ENCODE measurements around the gene CORO2B. TPM values are rescaled to one million over a fixed set of nuclear protein-coding genes. Genes with fewer than 3 reads are reported as not detected.

Gene CORO2B
- total and polyA plus RNA-seq, 9 donors, result 7.5 to 61.0 (median 18.0) TPM

- Histone ChIP-seq H3K4me1 (ENCODE audit: insufficient read depth) (peaks cover 4% of the 10 kb centered on the region), H3K36me3 (no peaks in the 10 kb centered on the region), H3K4me3 (no peak overlapping the region), H3K27ac (no peak overlapping the region), H3K27me3 (no peaks in the 10 kb centered on the region), H3K9me3 (no peaks in the 10 kb centered on the region)
- WGBS, 3 donors, result 74 to 81% (median 79%) methylated on average over 9 of the region's 9 CpGs
- TF ChIP-seq CTCF (IDR thresholded peaks at IDR 0.05) (no peak), EP300 (IDR thresholded peaks at IDR 0.05) (no peak), POLR2A (IDR thresholded peaks at IDR 0.05) (no peak)
- intact Hi-C loops (cut with DNase I), result no loop called here
- DNase-seq, result no peak
Observed at GRCh38 chr15:68695061-68695595, 116.3 kb downstream of the CORO2B start.

GRCh38 chr15:68696414-68697363, 117.9 kb downstream of the CORO2B start:
- H3K27ac ChIP-seq, result no peak overlapping the region
- no peak overlapping the region for H3K4me3 ChIP-seq
- H3K4me1 ChIP-seq (ENCODE audit: insufficient read depth), result peaks cover 7% of the 10 kb centered on the region
- no peaks in the 10 kb centered on the region for H3K9me3 ChIP-seq
- H3K27me3 ChIP-seq, result no peaks in the 10 kb centered on the region
- intact Hi-C loops (cut with DNase I), result no loop called here
- TF ChIP-seq CTCF (IDR thresholded peaks at IDR 0.05) (no peak), EP300 (IDR thresholded peaks at IDR 0.05) (no peak), POLR2A (IDR thresholded peaks at IDR 0.05) (no peak)
- no peaks in the 10 kb centered on the region for H3K36me3 ChIP-seq
- no peak for DNase-seq
- 97 to 98% (median 97%) methylated on average over 8 of the region's 8 CpGs for WGBS, 3 donors

- H3K27me3 ChIP-seq, result no peaks in the 10 kb centered on the region
- H3K36me3 ChIP-seq, result no peaks in the 10 kb centered on the region
- H3K9me3 ChIP-seq, result no peaks in the 10 kb centered on the region
- peaks cover 7% of the 10 kb centered on the region for H3K4me1 ChIP-seq (ENCODE audit: insufficient read depth)
- H3K4me3 ChIP-seq, result no peak overlapping the region
- intact Hi-C loops (cut with DNase I), result no loop called here
- WGBS, 3 donors, result 66 to 75% (median 67%) methylated on average over 9 of the region's 9 CpGs
- DNase-seq, result no peak
- TF ChIP-seq EP300 (IDR thresholded peaks at IDR 0.05) (no peak), CTCF (IDR thresholded peaks at IDR 0.05) (no peak), POLR2A (IDR thresholded peaks at IDR 0.05) (no peak)
- H3K27ac ChIP-seq, result no peak overlapping the region
Observed at GRCh38 chr15:68697711-68698690, 119.2 kb downstream of the CORO2B start.

- no peak for DNase-seq
- Histone ChIP-seq H3K4me3 (no peak overlapping the region), H3K4me1 (ENCODE audit: insufficient read depth) (peaks cover 7% of the 10 kb centered on the region), H3K36me3 (no peaks in the 10 kb centered on the region), H3K27ac (peak overlapping the region in 1 of 2 donors; percentile 85), H3K27me3 (no peaks in the 10 kb centered on the region), H3K9me3 (no peaks in the 10 kb centered on the region)
- intact Hi-C loops (cut with DNase I), result no loop called here
- 64 to 74% (median 70%) methylated on average over 5 of the region's 5 CpGs for WGBS, 3 donors
- TF ChIP-seq CTCF (IDR thresholded peaks at IDR 0.05) (no peak), POLR2A (IDR thresholded peaks at IDR 0.05) (no peak), EP300 (IDR thresholded peaks at IDR 0.05) (no peak)
Observed at GRCh38 chr15:68698708-68699107, 119.9 kb downstream of the CORO2B start.

All from ovary (tissue), 9 donors.